ENCODE measurements around the gene SOAT2. TPM values are rescaled to one million over a fixed set of nuclear protein-coding genes. Genes with fewer than 3 reads are reported as not detected.
A peak's percentile ranks its signal among the peaks of the same experiment; 100 is the strongest.

Gene SOAT2
- total and polyA plus RNA-seq, 11 donors, result 0.20 to 0.27 TPM; not detected in 9

DNA sequence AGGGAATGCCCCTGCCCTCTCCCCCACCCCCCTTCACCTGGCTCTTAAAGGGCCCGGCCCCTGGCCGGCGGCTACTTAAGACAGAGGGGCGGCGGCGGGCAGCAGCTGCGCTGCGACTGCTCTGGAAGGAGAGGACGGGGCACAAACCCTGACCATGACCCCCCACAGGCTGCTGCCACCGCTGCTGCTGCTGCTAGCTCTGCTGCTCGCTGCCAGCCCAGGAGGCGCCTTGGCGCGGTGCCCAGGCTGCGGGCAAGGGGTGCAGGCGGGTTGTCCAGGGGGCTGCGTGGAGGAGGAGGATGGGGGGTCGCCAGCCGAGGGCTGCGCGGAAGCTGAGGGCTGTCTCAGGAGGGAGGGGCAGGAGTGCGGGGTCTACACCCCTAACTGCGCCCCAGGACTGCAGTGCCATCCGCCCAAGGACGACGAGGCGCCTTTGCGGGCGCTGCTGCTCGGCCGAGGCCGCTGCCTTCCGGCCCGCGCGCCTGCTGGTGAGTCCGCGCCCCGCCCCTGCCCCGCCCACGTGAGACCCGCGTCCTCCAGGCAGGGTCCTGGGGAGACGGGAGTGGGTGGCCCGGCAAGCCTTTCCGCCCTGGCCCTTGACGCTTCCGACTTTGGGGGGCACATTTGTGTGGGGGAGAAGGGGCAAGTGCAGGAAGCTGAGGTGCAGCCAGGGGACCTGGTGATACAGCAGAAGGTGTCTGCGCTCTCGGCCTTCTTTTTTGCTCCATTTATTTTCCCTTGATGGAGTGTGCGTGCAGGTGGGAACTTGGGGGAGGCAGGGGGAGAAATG is 5.5 kb upstream of the SOAT2 start, which contains the start of gene IGFBP6:
Gene IGFBP6 (plus strand): TSS at position 104 of the 790 bp plus-strand sequence. CDS start 51 bp downstream, at position 155.
- Histone ChIP-seq H3K4me1 (peaks cover 3 to 52% (median 34%) of the 10 kb centered on the region in 12 donors), H3K9me3 (no peaks in the 10 kb centered on the region), H3K4me3 (peak within 1 kb of the TSS; percentile 41 to 73 (median 64)), H3K36me3 (peaks cover 0 to 23% (median 10%) of the 10 kb centered on the region in 9 donors), H3K27me3 (no peaks in the 10 kb centered on the region), H3K27ac (peak within 1 kb of the TSS; percentile 79 to 96 (median 86))
- WGBS, 4 donors, result 1 to 2% (median 1%) methylated on average over 45 to 51 of the region's 51 CpGs
- ATAC-seq, result peak; percentile 14 to 68 (median 56)
- intact Hi-C loops (cut with DNase I), result loop anchor here in 9 of 10 donors (1.0 to 5.0 kb wide), 9 partner anchors 17 to 59 kb away; partner anchors contain the start of genes SPRYD3 (in 2 of the 9) and TNS2 (in 1 of the 9)
- TF ChIP-seq, protein P1, sequence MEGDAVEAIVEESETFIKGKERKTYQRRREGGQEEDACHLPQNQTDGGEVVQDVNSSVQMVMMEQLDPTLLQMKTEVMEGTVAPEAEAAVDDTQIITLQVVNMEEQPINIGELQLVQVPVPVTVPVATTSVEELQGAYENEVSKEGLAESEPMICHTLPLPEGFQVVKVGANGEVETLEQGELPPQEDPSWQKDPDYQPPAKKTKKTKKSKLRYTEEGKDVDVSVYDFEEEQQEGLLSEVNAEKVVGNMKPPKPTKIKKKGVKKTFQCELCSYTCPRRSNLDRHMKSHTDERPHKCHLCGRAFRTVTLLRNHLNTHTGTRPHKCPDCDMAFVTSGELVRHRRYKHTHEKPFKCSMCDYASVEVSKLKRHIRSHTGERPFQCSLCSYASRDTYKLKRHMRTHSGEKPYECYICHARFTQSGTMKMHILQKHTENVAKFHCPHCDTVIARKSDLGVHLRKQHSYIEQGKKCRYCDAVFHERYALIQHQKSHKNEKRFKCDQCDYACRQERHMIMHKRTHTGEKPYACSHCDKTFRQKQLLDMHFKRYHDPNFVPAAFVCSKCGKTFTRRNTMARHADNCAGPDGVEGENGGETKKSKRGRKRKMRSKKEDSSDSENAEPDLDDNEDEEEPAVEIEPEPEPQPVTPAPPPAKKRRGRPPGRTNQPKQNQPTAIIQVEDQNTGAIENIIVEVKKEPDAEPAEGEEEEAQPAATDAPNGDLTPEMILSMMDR (IDR thresholded peaks at IDR 0.05), result peak in 4 of 12 donors; percentile 18 to 24 (median 20)
- TF ChIP-seq POLR2A (IDR thresholded peaks at IDR 0.05), result peak in 1 of 2 donors; percentile 29
- DNase-seq, result peak; percentile 71 to 89 (median 77)

DNA sequence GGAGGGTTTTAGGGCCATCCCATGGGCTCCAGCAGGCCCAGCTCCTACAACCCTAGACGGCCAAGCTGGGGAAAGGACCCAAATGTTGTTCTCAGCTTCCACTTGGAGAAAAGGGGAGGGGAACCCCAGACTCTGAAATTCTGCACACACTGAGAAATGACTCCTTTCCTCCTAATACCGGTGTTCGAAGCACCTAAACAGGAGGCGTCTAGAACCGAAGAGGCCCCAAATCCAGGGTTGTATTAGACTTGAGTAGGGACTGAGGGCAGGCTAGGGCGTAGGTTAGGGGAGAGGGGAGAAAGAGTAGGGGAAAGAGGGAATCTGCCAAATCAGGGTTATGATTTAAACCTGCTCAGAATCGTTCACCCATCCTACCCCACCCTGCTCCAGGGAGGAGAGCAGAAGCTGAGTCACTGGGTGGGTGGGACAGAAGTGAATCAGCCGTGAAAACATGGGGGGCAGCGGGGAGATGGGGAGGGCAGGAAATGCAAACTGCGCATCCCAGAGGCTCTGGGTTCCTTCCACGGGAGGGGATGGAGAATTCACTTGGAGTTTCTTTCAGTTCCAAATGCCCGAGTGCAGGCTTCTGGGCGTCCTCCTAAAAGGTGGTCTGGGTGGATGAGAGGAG is 4.8 kb upstream of the SOAT2 start:
- Histone ChIP-seq H3K9me3 (no peaks in the 10 kb centered on the region), H3K4me1 (peaks cover 3 to 59% (median 34%) of the 10 kb centered on the region in 12 donors), H3K36me3 (peaks cover 0 to 26% (median 10%) of the 10 kb centered on the region in 9 donors), H3K27me3 (no peaks in the 10 kb centered on the region), H3K4me3 (peak overlapping the region in 11 of 12 donors; percentile 41 to 73 (median 65)), H3K27ac (peak overlapping the region; percentile 79 to 96 (median 86))
- 33 to 39% (median 36%) methylated on average over 13 of the region's 13 CpGs for WGBS, 4 donors
- intact Hi-C loops (cut with DNase I), result loop anchor here in 8 of 10 donors (1.0 to 5.0 kb wide), 6 partner anchors 32 to 60 kb away; partner anchors contain the start of gene TNS2 (in 1 of the 8)
- TF ChIP-seq POLR2A (IDR thresholded peaks at IDR 0.05), result no peak
- TF ChIP-seq, protein P1 (IDR thresholded peaks at IDR 0.05), result no peak
- ATAC-seq (peak in 3 of 4 donors; percentile 29 to 55 (median 48)), DNase-seq (peak in 2 of 5 donors; percentile 47 to 68)

DNA sequence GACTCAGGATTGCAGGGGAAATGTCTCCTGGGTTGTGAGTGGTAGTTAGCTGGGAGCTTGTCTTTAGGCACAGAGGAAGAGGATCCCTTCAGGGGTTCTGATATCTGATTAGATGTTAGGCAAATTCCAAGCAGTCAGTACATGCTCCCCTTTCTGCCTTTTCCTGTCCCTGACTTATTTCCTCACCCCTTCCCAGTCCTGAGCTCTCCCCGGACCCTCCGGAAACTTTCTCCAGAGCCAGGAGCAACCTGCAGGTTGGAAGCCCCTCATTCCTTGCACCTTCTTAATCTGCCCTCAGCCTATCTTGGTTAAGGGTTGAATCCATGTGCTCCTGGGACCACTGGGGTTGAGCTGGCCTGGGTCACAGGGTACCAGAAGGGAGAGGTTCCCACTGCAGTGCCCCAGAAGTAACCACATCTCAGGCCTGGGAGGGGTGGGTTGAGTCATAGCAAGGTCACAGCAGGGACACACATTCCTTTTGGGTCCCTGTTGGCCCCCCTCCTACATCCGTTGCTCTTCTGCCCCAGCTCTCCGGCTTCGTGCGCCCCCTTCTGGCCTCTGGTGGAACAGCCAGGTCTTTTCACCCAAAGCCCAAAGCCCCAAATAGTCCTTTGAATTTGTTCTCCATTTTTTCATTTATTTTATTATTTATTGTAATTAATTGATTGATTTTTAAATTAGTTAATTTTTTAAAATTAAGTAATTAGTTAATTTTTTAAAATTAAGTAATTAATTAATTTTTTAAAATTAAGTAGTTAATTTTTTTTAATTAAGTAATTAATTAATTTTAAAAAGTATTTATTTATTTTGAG is 4.0 kb upstream of the SOAT2 start:
- no peaks in the 10 kb centered on the region for H3K9me3 ChIP-seq
- DNase-seq (peak; percentile 90 to 94 (median 93)), ATAC-seq (peak; percentile 71 to 85 (median 82))
- intact Hi-C loops (cut with DNase I), result loop anchor here (1.0 to 5.0 kb wide), 6 partner anchors 32 to 60 kb away; partner anchors contain the start of gene TNS2 (in 1 of the 10)
- H3K4me1 ChIP-seq, result peaks cover 3 to 63% (median 34%) of the 10 kb centered on the region in 12 donors
- no peaks in the 10 kb centered on the region for H3K27me3 ChIP-seq
- peaks cover 0 to 26% (median 10%) of the 10 kb centered on the region in 9 donors for H3K36me3 ChIP-seq
- H3K27ac ChIP-seq, result peak overlapping the region; percentile 79 to 96 (median 86)
- TF ChIP-seq, protein P1 (IDR thresholded peaks at IDR 0.05), result peak; percentile 91 to 100 (median 98)
- TF ChIP-seq POLR2A (IDR thresholded peaks at IDR 0.05), result peak in 1 of 2 donors; percentile 35
- WGBS, 4 donors, result 14 to 21% (median 15%) methylated on average over 6 of the region's 6 CpGs
- peak overlapping the region in 8 of 12 donors; percentile 57 to 73 (median 67) for H3K4me3 ChIP-seq
